Measurements from ENCODE around the gene HACE1.
"Not testable (repeated sequence)": the region's sequence is repeated elsewhere in the genome, so short reads cannot be mapped to it uniquely, and the experiment has no call there.

DNA sequence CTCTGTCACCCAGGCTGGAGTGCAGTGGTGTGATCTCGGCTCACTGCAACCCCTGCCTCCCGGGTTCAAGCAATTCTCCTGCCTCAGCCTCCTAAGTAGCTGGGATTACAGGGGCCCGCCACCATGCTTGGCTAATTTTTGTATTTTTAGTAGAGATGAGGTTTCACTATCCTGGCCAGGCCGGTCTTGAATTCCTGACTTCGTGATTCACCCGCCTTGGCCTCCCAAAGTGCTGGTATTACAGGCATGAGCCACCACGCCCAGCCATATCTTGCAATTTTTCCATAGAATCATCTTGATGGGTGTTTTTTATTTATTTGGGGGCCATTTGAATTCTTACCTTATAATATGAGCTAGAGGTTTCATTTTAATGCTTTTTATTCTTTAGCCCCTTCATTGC is 39.2 kb upstream of the HACE1 start:
- TF ChIP-seq, protein P1, sequence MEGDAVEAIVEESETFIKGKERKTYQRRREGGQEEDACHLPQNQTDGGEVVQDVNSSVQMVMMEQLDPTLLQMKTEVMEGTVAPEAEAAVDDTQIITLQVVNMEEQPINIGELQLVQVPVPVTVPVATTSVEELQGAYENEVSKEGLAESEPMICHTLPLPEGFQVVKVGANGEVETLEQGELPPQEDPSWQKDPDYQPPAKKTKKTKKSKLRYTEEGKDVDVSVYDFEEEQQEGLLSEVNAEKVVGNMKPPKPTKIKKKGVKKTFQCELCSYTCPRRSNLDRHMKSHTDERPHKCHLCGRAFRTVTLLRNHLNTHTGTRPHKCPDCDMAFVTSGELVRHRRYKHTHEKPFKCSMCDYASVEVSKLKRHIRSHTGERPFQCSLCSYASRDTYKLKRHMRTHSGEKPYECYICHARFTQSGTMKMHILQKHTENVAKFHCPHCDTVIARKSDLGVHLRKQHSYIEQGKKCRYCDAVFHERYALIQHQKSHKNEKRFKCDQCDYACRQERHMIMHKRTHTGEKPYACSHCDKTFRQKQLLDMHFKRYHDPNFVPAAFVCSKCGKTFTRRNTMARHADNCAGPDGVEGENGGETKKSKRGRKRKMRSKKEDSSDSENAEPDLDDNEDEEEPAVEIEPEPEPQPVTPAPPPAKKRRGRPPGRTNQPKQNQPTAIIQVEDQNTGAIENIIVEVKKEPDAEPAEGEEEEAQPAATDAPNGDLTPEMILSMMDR (IDR thresholded peaks at IDR 0.05) = not testable (repeated sequence)
- not testable (repeated sequence) for TF ChIP-seq POLR2A (IDR thresholded peaks at IDR 0.05)
